GM12878 (cell line): ENCODE results near the gene CRYBB1.

Experiments
- BCL3 ChIP-seq: IDR thresholded peaks from 2 replicates; pipeline ENCODE4 v1.6.1; 2011; ENCODE audit warnings: borderline replicate concordance, low read depth, mild to moderate bottlenecking, moderate library complexity, low read length; ENCODE audit not compliant: insufficient read depth, poor library complexity, severe bottlenecking
- BHLHE40 ChIP-seq, 2 experiments: fragments of 450-650 bp in 1 of 2; IDR thresholded peaks; 2 replicates each; pipeline ENCODE4 v1.6.1; 2011 to 2017; ENCODE audit warnings: low read depth in 2 of 2, borderline replicate concordance in 1 of 2, improper control_type of control experiment in 1 of 2, low read length in 1 of 2, mild to moderate bottlenecking in 1 of 2
- CEBPZ ChIP-seq: fragments of 150-350 bp; IDR thresholded peaks from 2 replicates; pipeline ENCODE4 v1.6.1; 2016; ENCODE audit warnings: low read depth, low read length
- CHD4 ChIP-seq: fragments of 200-600 bp; sonication (generic); IDR thresholded peaks from 2 replicates; pipeline ENCODE4 v1.6.1; 2016; ENCODE audit warnings: mild to moderate bottlenecking
- CREB1 ChIP-seq: IDR thresholded peaks from 2 replicates; pipeline ENCODE4 v1.6.1; 2012; ENCODE audit warnings: low read depth, mild to moderate bottlenecking, inconsistent platforms
- CTCF ChIP-seq, 3 experiments: IDR thresholded peaks in 2 of 3; conservative IDR thresholded peaks in 1 of 3; 2 replicates each; pipeline ENCODE4 v1.5.1; 2011; ENCODE audit warnings: low read depth in 3 of 3, low read length in 3 of 3, mild to moderate bottlenecking in 3 of 3, control low read depth in 2 of 3, moderate library complexity in 2 of 3, inconsistent platforms in 1 of 3, mixed read lengths in 1 of 3; ENCODE audit not compliant: control insufficient read depth in 2 of 3, insufficient read depth in 1 of 3; ENCODE audit errors: extremely low read depth in 1 of 3
- FOXK2 ChIP-seq: fragments of 450-650 bp; IDR thresholded peaks from 2 replicates; pipeline ENCODE4 v1.6.1; 2017; ENCODE audit warnings: mild to moderate bottlenecking, moderate library complexity
- PAX5 ChIP-seq: IDR thresholded peaks from 2 replicates; pipeline ENCODE4 v1.6.1; 2011; ENCODE audit warnings: low read depth, low read length, borderline replicate concordance
- REST ChIP-seq: IDR thresholded peaks from 2 replicates; pipeline ENCODE4 v1.6.1; 2012; ENCODE audit warnings: mild to moderate bottlenecking, low read depth, low read length
- SP1 ChIP-seq: IDR thresholded peaks from one replicate; pipeline ENCODE4 v1.6.1; 2011; ENCODE audit warnings: low read depth, low read length
- TAF1 ChIP-seq: IDR thresholded peaks from 2 replicates; pipeline ENCODE4 v1.6.1; 2011; ENCODE audit warnings: mild to moderate bottlenecking, low read depth, low read length, borderline replicate concordance
- ZBTB11 ChIP-seq: fragments of 450-650 bp; formaldehyde crosslinking; IDR thresholded peaks from 2 replicates; pipeline ENCODE4 v1.5.0; 2022; ENCODE audit warnings: mild to moderate bottlenecking, missing genetic modification characterization
- ZSCAN29 ChIP-seq: fragments of 450-650 bp; IDR thresholded peaks from 2 replicates; pipeline ENCODE4 v1.6.1; 2017; ENCODE audit warnings: mild to moderate bottlenecking, moderate library complexity

GRCh38 chr22:26617271-26618199 lies at the start of gene CRYBB1:
- TF ChIP-seq CTCF (IDR thresholded peaks at IDR 0.05 in 2 of 3, conservative IDR thresholded peaks at IDR 0.05 in 1 of 3; ENCODE audit: control insufficient read depth in 2 of 3, extremely low read depth in 1 of 3, insufficient read depth in 1 of 3, low read depth in 3 of 3, low read length in 3 of 3) (no peak), FOXK2 (no peak), CREB1 (no peak), CEBPZ (no peak), CHD4 (no peak), ZBTB11 (CRISPR knock-in tag) (no peak), BHLHE40 (IDR thresholded peaks at IDR 0.05; ENCODE audit: borderline replicate concordance in 1 of 2, low read depth in 2 of 2, low read length in 1 of 2) (no peak), BCL3 (no peak), REST (no peak), PAX5 (no peak), SP1 (no peak), ZSCAN29 (no peak), TAF1 (no peak)
